ENCODE results near the gene TESMIN.

DNA sequence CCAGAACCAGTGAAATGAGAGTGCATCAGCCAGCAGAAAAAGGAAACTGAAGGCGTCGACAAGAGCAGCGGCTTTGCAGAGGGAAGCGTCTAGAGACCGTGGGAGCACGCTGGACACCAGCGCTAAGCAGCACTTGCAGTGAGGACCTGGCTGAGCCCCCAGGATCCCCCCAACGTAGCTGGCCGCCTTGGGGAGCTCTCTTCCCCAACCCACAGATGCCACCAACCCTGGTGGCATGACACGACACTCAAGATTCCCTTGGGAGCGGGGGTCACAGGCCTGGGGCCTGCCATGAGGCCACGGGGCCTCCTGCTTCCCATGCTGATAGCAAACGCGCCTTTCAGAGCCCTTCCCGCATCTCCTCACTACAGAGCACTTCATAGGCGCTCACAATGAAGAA lies 13.4 kb upstream of the TESMIN start:
- TF ChIP-seq MTA1 (CRISPR knock-in tag; IDR thresholded peaks at IDR 0.05; ENCODE audit: borderline replicate concordance) (no peak), FOXM1 (CRISPR knock-in tag; IDR thresholded peaks at IDR 0.05) (no peak), KMT2A (CRISPR knock-in tag; IDR thresholded peaks at IDR 0.05) (no peak), POLR2AphosphoS5 (IDR thresholded peaks at IDR 0.05; ENCODE audit: low read depth, low read length) (no peak), TCF7L2 (IDR thresholded peaks at IDR 0.05; ENCODE audit: low read depth, low read length) (no peak), FOSL1 (CRISPR knock-in tag; IDR thresholded peaks at IDR 0.05; ENCODE audit: borderline replicate concordance) (no peak), ZBTB3 (CRISPR knock-in tag; IDR thresholded peaks at IDR 0.05; ENCODE audit: borderline replicate concordance, low read depth) (no peak), DPF2 (CRISPR knock-in tag; IDR thresholded peaks at IDR 0.05; ENCODE audit: borderline replicate concordance, low read depth) (no peak), KDM5B (CRISPR knock-in tag; IDR thresholded peaks at IDR 0.05; ENCODE audit: borderline replicate concordance) (no peak), POLR2A (IDR thresholded peaks at IDR 0.05; ENCODE audit: insufficient read depth in 1 of 2, low read depth in 2 of 2, low read length in 2 of 2) (no peak)
- TF ChIP-seq, protein P1, sequence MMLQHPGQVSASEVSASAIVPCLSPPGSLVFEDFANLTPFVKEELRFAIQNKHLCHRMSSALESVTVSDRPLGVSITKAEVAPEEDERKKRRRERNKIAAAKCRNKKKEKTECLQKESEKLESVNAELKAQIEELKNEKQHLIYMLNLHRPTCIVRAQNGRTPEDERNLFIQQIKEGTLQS (CRISPR knock-in tag; IDR thresholded peaks at IDR 0.05), result no peak
- TF ChIP-seq, protein P2, sequence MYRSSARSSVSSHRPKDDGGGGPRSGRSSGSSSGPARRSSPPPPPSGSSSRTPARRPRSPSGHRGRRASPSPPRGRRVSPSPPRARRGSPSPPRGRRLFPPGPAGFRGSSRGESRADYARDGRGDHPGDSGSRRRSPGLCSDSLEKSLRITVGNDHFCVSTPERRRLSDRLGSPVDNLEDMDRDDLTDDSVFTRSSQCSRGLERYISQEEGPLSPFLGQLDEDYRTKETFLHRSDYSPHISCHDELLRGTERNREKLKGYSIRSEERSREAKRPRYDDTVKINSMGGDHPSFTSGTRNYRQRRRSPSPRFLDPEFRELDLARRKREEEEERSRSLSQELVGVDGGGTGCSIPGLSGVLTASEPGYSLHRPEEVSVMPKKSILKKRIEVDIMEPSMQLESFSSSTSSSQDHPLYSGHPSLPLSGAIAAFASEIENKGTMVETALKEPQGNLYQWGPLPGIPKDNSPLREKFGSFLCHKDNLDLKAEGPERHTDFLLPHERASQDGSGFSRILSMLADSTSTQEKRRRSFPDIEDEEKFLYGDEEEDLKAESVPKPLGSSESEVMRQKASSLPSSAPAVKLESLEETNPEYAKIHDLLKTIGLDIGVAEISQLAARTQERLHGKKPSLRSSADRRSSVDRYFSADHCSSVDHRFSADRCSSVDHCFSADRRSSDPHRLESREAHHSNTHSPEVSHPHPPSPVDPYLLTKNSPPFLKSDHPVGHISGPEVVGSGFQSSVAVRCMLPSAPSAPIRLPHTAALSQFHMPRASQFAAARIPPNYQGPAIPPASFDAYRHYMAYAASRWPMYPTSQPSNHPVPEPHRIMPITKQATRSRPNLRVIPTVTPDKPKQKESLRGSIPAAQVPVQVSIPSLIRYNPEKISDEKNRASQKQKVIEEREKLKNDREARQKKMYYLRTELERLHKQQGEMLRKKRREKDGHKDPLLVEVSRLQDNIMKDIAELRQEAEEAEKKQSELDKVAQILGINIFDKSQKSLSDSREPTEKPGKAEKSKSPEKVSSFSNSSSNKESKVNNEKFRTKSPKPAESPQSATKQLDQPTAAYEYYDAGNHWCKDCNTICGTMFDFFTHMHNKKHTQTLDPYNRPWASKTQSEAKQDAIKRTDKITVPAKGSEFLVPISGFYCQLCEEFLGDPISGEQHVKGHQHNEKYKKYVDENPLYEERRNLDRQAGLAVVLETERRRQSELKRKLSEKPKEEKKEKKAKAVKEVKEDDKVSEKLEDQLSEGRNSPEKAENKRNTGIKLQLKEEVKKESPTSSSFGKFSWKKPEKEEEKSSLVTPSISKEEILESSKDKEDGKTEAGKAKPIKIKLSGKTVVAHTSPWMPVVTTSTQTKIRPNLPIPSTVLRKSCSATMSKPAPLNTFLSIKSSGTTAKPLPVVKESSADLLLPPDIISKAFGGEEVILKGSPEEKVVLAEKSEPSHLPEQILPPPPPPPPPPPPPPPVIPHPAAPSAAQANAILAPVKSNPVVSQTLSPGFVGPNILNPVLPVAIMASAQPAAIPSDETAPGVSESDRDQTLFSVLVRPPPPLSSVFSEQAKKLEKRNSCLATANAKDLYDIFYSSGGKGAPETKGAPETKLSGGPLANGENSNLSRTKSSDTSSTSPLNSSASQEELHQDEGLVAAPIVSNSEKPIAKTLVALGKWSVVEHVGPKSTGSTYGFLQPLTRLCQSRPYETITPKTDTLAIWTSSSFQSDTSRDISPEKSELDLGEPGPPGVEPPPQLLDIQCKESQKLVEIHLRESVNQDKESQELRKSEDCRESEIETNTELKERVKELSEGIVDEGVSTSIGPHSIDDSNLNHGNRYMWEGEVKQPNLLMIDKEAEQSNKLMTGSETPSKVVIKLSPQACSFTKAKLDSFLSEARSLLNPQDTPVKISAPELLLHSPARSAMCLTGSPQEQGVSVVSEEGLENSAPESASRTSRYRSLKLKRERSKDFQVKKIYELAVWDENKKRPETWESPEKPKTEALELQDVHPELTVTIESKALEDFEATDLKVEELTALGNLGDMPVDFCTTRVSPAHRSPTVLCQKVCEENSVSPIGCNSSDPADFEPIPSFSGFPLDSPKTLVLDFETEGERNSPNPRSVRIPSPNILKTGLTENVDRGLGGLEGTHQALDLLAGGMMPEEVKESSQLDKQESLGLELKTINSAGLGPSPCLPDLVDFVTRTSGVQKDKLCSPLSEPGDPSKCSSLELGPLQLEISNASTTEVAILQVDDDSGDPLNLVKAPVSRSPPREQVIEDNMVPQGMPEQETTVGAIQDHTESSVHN (CRISPR knock-in tag; IDR thresholded peaks at IDR 0.05), result no peak
- TF ChIP-seq, protein P3, sequence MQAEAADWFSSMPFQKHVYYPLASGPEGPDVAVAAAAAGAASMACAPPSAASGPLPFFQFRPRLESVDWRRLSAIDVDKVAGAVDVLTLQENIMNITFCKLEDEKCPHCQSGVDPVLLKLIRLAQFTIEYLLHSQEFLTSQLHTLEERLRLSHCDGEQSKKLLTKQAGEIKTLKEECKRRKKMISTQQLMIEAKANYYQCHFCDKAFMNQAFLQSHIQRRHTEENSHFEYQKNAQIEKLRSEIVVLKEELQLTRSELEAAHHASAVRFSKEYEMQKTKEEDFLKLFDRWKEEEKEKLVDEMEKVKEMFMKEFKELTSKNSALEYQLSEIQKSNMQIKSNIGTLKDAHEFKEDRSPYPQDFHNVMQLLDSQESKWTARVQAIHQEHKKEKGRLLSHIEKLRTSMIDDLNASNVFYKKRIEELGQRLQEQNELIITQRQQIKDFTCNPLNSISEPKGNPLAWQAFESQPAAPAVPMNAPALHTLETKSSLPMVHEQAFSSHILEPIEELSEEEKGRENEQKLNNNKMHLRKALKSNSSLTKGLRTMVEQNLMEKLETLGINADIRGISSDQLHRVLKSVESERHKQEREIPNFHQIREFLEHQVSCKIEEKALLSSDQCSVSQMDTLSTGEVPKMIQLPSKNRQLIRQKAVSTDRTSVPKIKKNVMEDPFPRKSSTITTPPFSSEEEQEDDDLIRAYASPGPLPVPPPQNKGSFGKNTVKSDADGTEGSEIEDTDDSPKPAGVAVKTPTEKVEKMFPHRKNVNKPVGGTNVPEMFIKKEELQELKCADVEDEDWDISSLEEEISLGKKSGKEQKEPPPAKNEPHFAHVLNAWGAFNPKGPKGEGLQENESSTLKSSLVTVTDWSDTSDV (CRISPR knock-in tag; IDR thresholded peaks at IDR 0.05), result no peak

Measured in HepG2 (cell line).